WTC11 (cell line): ENCODE measurements around the gene COL26A1. TPM values are rescaled to one million over a fixed set of nuclear protein-coding genes. Genes with fewer than 3 reads are reported as not detected.

Experiments
- ATAC-seq: fragments of 200-7000 bp; cut with Tn5 transposase; 2 replicates; pipeline ENCODE4 v1.10.0; 2021; ENCODE audit warnings: mild to moderate bottlenecking, moderate library complexity
- CTCF ChIA-PET: fragments of 300-600 bp; sonication (Branson Sonifier 250); formaldehyde crosslinking; loops from one replicate; lab custom pipeline; 2021; ENCODE audit warnings: antibody characterized with exemption; lab: Charles Lee
- POLR2A ChIA-PET: fragments of 350-600 bp; sonication (Branson Sonifier 250); formaldehyde crosslinking; loops from one replicate; lab custom pipeline; 2021; ENCODE audit warnings: antibody characterized with exemption; lab: Charles Lee
- DNase-seq: peaks from one replicate; pipeline ENCODE4 v3.0.0; 2021; ENCODE audit warnings: low spot score
- H3K27ac Mint-ChIP-seq: 2 replicates; pipeline ENCODE4 v1.8.0; 2021; ENCODE audit warnings: mixed read lengths
- H3K27me3 Mint-ChIP-seq: 2 replicates; pipeline ENCODE4 v1.8.0; 2021; ENCODE audit warnings: low read depth, mild to moderate bottlenecking, moderate library complexity, mixed read lengths
- H3K36me3 Mint-ChIP-seq: 2 replicates; pipeline ENCODE4 v1.8.0; 2021; ENCODE audit warnings: mixed read lengths
- H3K4me1 Mint-ChIP-seq: 2 replicates; pipeline ENCODE4 v1.8.0; 2022; ENCODE audit warnings: mixed read lengths
- H3K4me3 Mint-ChIP-seq: 2 replicates; pipeline ENCODE4 v1.8.0; 2021; ENCODE audit warnings: mild to moderate bottlenecking, moderate library complexity, mixed read lengths
- H3K9me3 Mint-ChIP-seq: 2 replicates; pipeline ENCODE4 v1.8.0; 2021; ENCODE audit warnings: mixed read lengths
- CREB1 ChIP-seq: sonication (generic); formaldehyde crosslinking; IDR thresholded peaks from 2 replicates; pipeline ENCODE4 v1.8.0; 2023; ENCODE audit warnings: mild to moderate bottlenecking, missing genetic modification reagents
- E2F4 ChIP-seq: sonication (generic); formaldehyde crosslinking; IDR thresholded peaks from 2 replicates; pipeline ENCODE4 v1.8.1; 2022; ENCODE audit warnings: low read depth, mild to moderate bottlenecking, moderate library complexity, missing genetic modification reagents, borderline replicate concordance
- E2F5 ChIP-seq: sonication (generic); formaldehyde crosslinking; IDR thresholded peaks from 2 replicates; pipeline ENCODE4 v1.8.1; 2022; ENCODE audit warnings: mild to moderate bottlenecking, moderate library complexity, missing genetic modification reagents
- ETV6 ChIP-seq: sonication (generic); formaldehyde crosslinking; IDR thresholded peaks from 2 replicates; pipeline ENCODE4 v1.8.1; 2022; ENCODE audit warnings: mild to moderate bottlenecking, missing genetic modification reagents
- FOXP1 ChIP-seq: sonication (generic); formaldehyde crosslinking; IDR thresholded peaks from 2 replicates; pipeline ENCODE4 v1.8.0; 2022; ENCODE audit warnings: missing genetic modification reagents, mild to moderate bottlenecking, moderate library complexity, borderline replicate concordance
- FOXP4 ChIP-seq: sonication (generic); formaldehyde crosslinking; IDR thresholded peaks from 2 replicates; pipeline ENCODE4 v1.8.0; 2022; ENCODE audit warnings: mild to moderate bottlenecking, missing genetic modification reagents
- GTF2I ChIP-seq: fragments of 250-450 bp; sonication (Bioruptor Pico); conservative IDR thresholded peaks from 2 replicates; pipeline ENCODE4 v1.4.0; 2021; ENCODE audit warnings: mild to moderate bottlenecking
- HMGXB4 ChIP-seq: sonication (generic); formaldehyde crosslinking; IDR thresholded peaks from 2 replicates; pipeline ENCODE4 v1.8.1; 2023; ENCODE audit warnings: mild to moderate bottlenecking, moderate library complexity, missing genetic modification reagents
- KAT7 ChIP-seq: sonication (generic); formaldehyde crosslinking; IDR thresholded peaks from 2 replicates; pipeline ENCODE4 v1.8.1; 2023; ENCODE audit warnings: missing genetic modification reagents, mild to moderate bottlenecking, borderline replicate concordance
- MXD4 ChIP-seq: fragments of 250-450 bp; sonication (Bioruptor Pico); IDR thresholded peaks from 2 replicates; pipeline ENCODE4 v1.8.0; 2021; ENCODE audit warnings: mild to moderate bottlenecking, moderate library complexity, borderline replicate concordance
- MYBL2 ChIP-seq: sonication (generic); formaldehyde crosslinking; IDR thresholded peaks from 2 replicates; pipeline ENCODE4 v1.8.1; 2023; ENCODE audit warnings: mild to moderate bottlenecking, moderate library complexity, missing genetic modification reagents
- NFATC4 ChIP-seq: fragments of 250-450 bp; sonication (Bioruptor Pico); IDR thresholded peaks from 2 replicates; pipeline ENCODE4 v1.9.0; 2021; ENCODE audit warnings: mild to moderate bottlenecking
- NFE2L1 ChIP-seq: sonication (generic); formaldehyde crosslinking; IDR thresholded peaks from 2 replicates; pipeline ENCODE4 v1.8.1; 2023; ENCODE audit warnings: missing genetic modification reagents
- NFYB ChIP-seq: sonication (generic); formaldehyde crosslinking; conservative IDR thresholded peaks from 2 replicates; pipeline ENCODE4 v1.8.0; 2022; ENCODE audit warnings: low read depth, missing genetic modification reagents
- NR3C1 ChIP-seq: sonication (generic); formaldehyde crosslinking; conservative IDR thresholded peaks from 2 replicates; pipeline ENCODE4 v1.8.1; 2023; ENCODE audit warnings: low read depth, mild to moderate bottlenecking, missing genetic modification reagents
- PRRX2 ChIP-seq: fragments of 250-450 bp; sonication (Bioruptor Pico); IDR thresholded peaks from 2 replicates; pipeline ENCODE4 v1.8.0; 2021; ENCODE audit warnings: mild to moderate bottlenecking
- SMAD4 ChIP-seq: sonication (generic); formaldehyde crosslinking; IDR thresholded peaks from 2 replicates; pipeline ENCODE4 v1.8.0; 2022; ENCODE audit warnings: mild to moderate bottlenecking, missing genetic modification reagents
- TCF7 ChIP-seq: sonication (generic); formaldehyde crosslinking; IDR thresholded peaks from 2 replicates; pipeline ENCODE4 v1.8.0; 2022; ENCODE audit warnings: mild to moderate bottlenecking, low read depth, missing genetic modification reagents, moderate library complexity
- TP53 ChIP-seq: sonication (generic); formaldehyde crosslinking; IDR thresholded peaks from 2 replicates; pipeline ENCODE4 v1.8.1; 2023; ENCODE audit warnings: mild to moderate bottlenecking, missing genetic modification reagents
- USF2 ChIP-seq: sonication (generic); formaldehyde crosslinking; IDR thresholded peaks from 2 replicates; pipeline ENCODE4 v1.8.1; 2023; ENCODE audit warnings: mild to moderate bottlenecking, missing genetic modification reagents, moderate library complexity
- ZNF281 ChIP-seq: sonication (generic); formaldehyde crosslinking; IDR thresholded peaks from 2 replicates; pipeline ENCODE4 v1.8.0; 2023; ENCODE audit warnings: mild to moderate bottlenecking, missing genetic modification reagents
- ZNF423 ChIP-seq: fragments of 250-450 bp; sonication (Bioruptor Pico); IDR thresholded peaks from 2 replicates; pipeline ENCODE4 v2.1.2; 2022; ENCODE audit warnings: mild to moderate bottlenecking, moderate library complexity
- ZNF512 ChIP-seq: sonication (generic); formaldehyde crosslinking; IDR thresholded peaks from 2 replicates; pipeline ENCODE4 v1.8.1; 2022; ENCODE audit warnings: missing genetic modification reagents, borderline replicate concordance
- total RNA-seq: library from RNA; stranded (reverse); gene quantifications from 3 replicates; pipeline ENCODE4 v1.2.3, GENCODE V29; 2021

The COL26A1 gene
- total RNA-seq, 1 experiment from 2014 or later, result 64.4 TPM

- DNase-seq (no peak), ATAC-seq (no peak)
- no peak for TF ChIP-seq KAT7 (CRISPR knock-in tag)
- TF ChIP-seq MYBL2 (CRISPR knock-in tag), result no peak
- TF ChIP-seq USF2 (CRISPR knock-in tag), result no peak
- no peak for TF ChIP-seq TP53 (CRISPR knock-in tag)
- no peak for TF ChIP-seq SMAD4 (CRISPR knock-in tag)
- TF ChIP-seq NR3C1 (CRISPR knock-in tag), result no peak
- no peak for TF ChIP-seq GTF2I (CRISPR knock-in tag)
- TF ChIP-seq TCF7 (CRISPR knock-in tag), result no peak
- TF ChIP-seq ZNF423, result no peak
- TF ChIP-seq FOXP1 (CRISPR knock-in tag), result no peak
- TF ChIP-seq PRRX2 (CRISPR knock-in tag), result no peak
- TF ChIP-seq E2F4 (CRISPR knock-in tag), result no peak
- no peak for TF ChIP-seq E2F5 (CRISPR knock-in tag)
- TF ChIP-seq NFATC4 (CRISPR knock-in tag), result no peak
- TF ChIP-seq FOXP4 (CRISPR knock-in tag), result no peak
- no peak for TF ChIP-seq ETV6
- no peak overlapping the region for H3K27ac Mint-ChIP-seq
- H3K9me3 Mint-ChIP-seq, result 0 out of 2 replicates have a peak, but pooled peaks cover 4% of the 10 kb centered on the region
- H3K36me3 Mint-ChIP-seq, result no peaks in the 10 kb centered on the region; the same call in 1 of the 2 replicates
- CTCF ChIA-PET, result no interaction called here
- H3K4me1 Mint-ChIP-seq, result peaks cover 12% of the 10 kb centered on the region
- H3K4me3 Mint-ChIP-seq, result no peak overlapping the region
- POLR2A ChIA-PET, result no interaction called here
- no peaks in the 10 kb centered on the region for H3K27me3 Mint-ChIP-seq
These were observed 158.8 kb downstream of the COL26A1 start for GRCh38 chr7:101521430-101521925.

GRCh38 chr7:101522021-101522420 lies 159.3 kb downstream of the COL26A1 start:
- Mint-ChIP-seq H3K4me1 (peaks cover 7% of the 10 kb centered on the region), H3K27me3 (no peaks in the 10 kb centered on the region), H3K9me3 (0 out of 2 replicates have a peak, but pooled peaks cover 4% of the 10 kb centered on the region), H3K27ac (no peak overlapping the region), H3K4me3 (no peak overlapping the region), H3K36me3 (no peaks in the 10 kb centered on the region; the same call in 1 of the 2 replicates)
- no peak for ATAC-seq
- no peak for DNase-seq
- ChIA-PET POLR2A (no interaction called here), CTCF (interaction anchor here (1.7 kb wide), 1 partner anchor 21 kb away, joined by 3 read pairs; no protein-coding TSS in a partner anchor)
- TF ChIP-seq HMGXB4 (CRISPR knock-in tag), result no peak
- TF ChIP-seq NFE2L1, result no peak
- TF ChIP-seq NFYB (CRISPR knock-in tag), result no peak
- TF ChIP-seq ZNF512 (CRISPR knock-in tag), result no peak
- no peak for TF ChIP-seq CREB1 (CRISPR knock-in tag)
- TF ChIP-seq MXD4 (CRISPR knock-in tag), result no peak
- no peak for TF ChIP-seq ZNF281 (CRISPR knock-in tag)
- no peak for TF ChIP-seq SMAD4 (CRISPR knock-in tag)
